Liver (tissue), 9 donors: ENCODE measurements around the gene ENOX1. TPM values are rescaled to one million over a fixed set of nuclear protein-coding genes. Genes with fewer than 3 reads are reported as not detected.
"Not testable (repeated sequence)": the region's sequence is repeated elsewhere in the genome, so short reads cannot be mapped to it uniquely, and the experiment has no call there.

Experiments
- DNase-seq: peaks from one replicate; pipeline ENCODE4 v3.0.0-alpha.2; 2017; ENCODE audit warnings: low spot score
- H3K27ac ChIP-seq, 2 donors: one replicate each; pipeline ENCODE4 v1.7.0; 2013; ENCODE audit warnings: inconsistent platforms in 2 of 2, low read length in 2 of 2, control low read depth in 1 of 2, low read depth in 1 of 2, mild to moderate bottlenecking in 1 of 2
- H3K27me3 ChIP-seq, 4 donors: one replicate each; pipeline versions ENCODE4 v1.6.1 to v1.7.0; 2013; ENCODE audit warnings: low read length in 3 of 4, inconsistent platforms in 1 of 4, mild to moderate bottlenecking in 1 of 4, moderate library complexity in 1 of 4; ENCODE audit not compliant: control insufficient read depth in 4 of 4, insufficient read depth in 4 of 4
- H3K36me3 ChIP-seq, 4 donors: one replicate each; pipeline versions ENCODE4 v1.6.1 to v1.7.0; 2013; ENCODE audit warnings: low read length in 3 of 4, mild to moderate bottlenecking in 3 of 4, low read depth in 1 of 4, moderate library complexity in 1 of 4; ENCODE audit not compliant: control insufficient read depth in 4 of 4, insufficient read depth in 3 of 4
- H3K4me1 ChIP-seq, 4 donors: one replicate each; pipeline versions ENCODE4 v1.6.1 to v1.7.0; 2013; ENCODE audit warnings: low read length in 3 of 4, mild to moderate bottlenecking in 3 of 4, moderate library complexity in 1 of 4; ENCODE audit not compliant: control insufficient read depth in 4 of 4, insufficient read depth in 4 of 4
- H3K4me3 ChIP-seq, 3 donors: one replicate each; pipeline versions ENCODE4 v1.6.1 to v1.7.0; 2013; ENCODE audit warnings: low read length in 3 of 3, control low read depth in 1 of 3, low read depth in 1 of 3, mild to moderate bottlenecking in 1 of 3
- H3K9ac ChIP-seq, 2 donors: one replicate each; pipeline ENCODE4 v1.7.0; 2013; ENCODE audit warnings: low read length in 2 of 2, mild to moderate bottlenecking in 2 of 2, moderate library complexity in 2 of 2, control low read depth in 1 of 2, low read depth in 1 of 2
- H3K9me3 ChIP-seq, 4 donors: one replicate each; pipeline versions ENCODE4 v1.6.1 to v1.7.0; 2013; ENCODE audit warnings: low read length in 3 of 4; ENCODE audit not compliant: control insufficient read depth in 4 of 4
- ATF3 ChIP-seq: IDR thresholded peaks from 2 replicates; pipeline ENCODE4 v1.6.1; 2016; ENCODE audit warnings: antibody characterized with exemption
- CTCF ChIP-seq: fragments of 150-350 bp; IDR thresholded peaks from 2 replicates; pipeline ENCODE4 v1.5.1; 2017; ENCODE audit warnings: improper control_type of control experiment, low read depth, low read length; ENCODE audit not compliant: missing input control
- EGR1 ChIP-seq, 2 donors: IDR thresholded peaks; 2 replicates each; pipeline ENCODE4 v1.6.1; 2016 to 2018; ENCODE audit warnings: antibody characterized with exemption in 2 of 2, low read depth in 2 of 2
- FOXA1 ChIP-seq: IDR thresholded peaks from 2 replicates; pipeline ENCODE4 v1.6.1; 2016; ENCODE audit warnings: antibody characterized with exemption
- FOXA2 ChIP-seq: IDR thresholded peaks from 2 replicates; pipeline ENCODE4 v1.6.1; 2016; ENCODE audit warnings: antibody characterized with exemption
- GABPA ChIP-seq, 2 donors: IDR thresholded peaks in 1 of 2; conservative IDR thresholded peaks in 1 of 2; 2 replicates each; pipeline ENCODE4 v1.6.1; 2016; ENCODE audit warnings: antibody characterized with exemption in 2 of 2, mild to moderate bottlenecking in 1 of 2, moderate library complexity in 1 of 2
- HNF4A ChIP-seq, 2 donors: conservative IDR thresholded peaks; 2 replicates each; pipeline ENCODE4 v1.6.1; 2016; ENCODE audit warnings: antibody characterized with exemption in 2 of 2, mild to moderate bottlenecking in 2 of 2
- HNF4G ChIP-seq: IDR thresholded peaks from 2 replicates; pipeline ENCODE4 v1.6.1; 2016; ENCODE audit warnings: antibody characterized with exemption
- JUND ChIP-seq, 2 donors: IDR thresholded peaks; 2 replicates each; pipeline ENCODE4 v1.6.1; 2016; ENCODE audit warnings: antibody characterized with exemption in 2 of 2
- MAX ChIP-seq: IDR thresholded peaks from 2 replicates; pipeline ENCODE4 v1.6.1; 2016; ENCODE audit warnings: antibody characterized with exemption
- NR2F2 ChIP-seq: IDR thresholded peaks from 2 replicates; pipeline ENCODE4 v1.6.1; 2016; ENCODE audit warnings: antibody characterized with exemption
- RAD21 ChIP-seq, 2 donors: IDR thresholded peaks; 2 replicates each; pipeline ENCODE4 v1.6.1; 2016; ENCODE audit warnings: antibody characterized with exemption in 2 of 2, mild to moderate bottlenecking in 2 of 2
- REST ChIP-seq: IDR thresholded peaks from 2 replicates; pipeline ENCODE4 v1.6.1; 2016; ENCODE audit warnings: antibody characterized with exemption, mild to moderate bottlenecking
- RXRA ChIP-seq, 2 donors: IDR thresholded peaks; 2 replicates each; pipeline ENCODE4 v1.6.1; 2017 to 2018; ENCODE audit warnings: antibody characterized with exemption in 2 of 2, mild to moderate bottlenecking in 1 of 2
- SP1 ChIP-seq: IDR thresholded peaks from 2 replicates; pipeline ENCODE4 v1.6.1; 2018; ENCODE audit warnings: antibody characterized with exemption, mild to moderate bottlenecking
- TAF1 ChIP-seq: conservative IDR thresholded peaks from 2 replicates; pipeline ENCODE4 v1.6.1; 2016; ENCODE audit warnings: antibody characterized with exemption, mild to moderate bottlenecking
- YY1 ChIP-seq: IDR thresholded peaks from 2 replicates; pipeline ENCODE4 v1.6.1; 2016; ENCODE audit warnings: antibody characterized with exemption, mild to moderate bottlenecking
- WGBS: extraction: QIAGEN DNeasy Blood & Tissue Kit; methylation state at CpG from one replicate; pipeline ENCODE4 v1.1.7; 2013; 5-methylcytosine and 5-hydroxymethylcytosine counted together
- polyA plus RNA-seq, 2 donors: library from polyadenylated mRNA; stranded (reverse) in 1 of 2; unstranded in 1 of 2; fragments of 200-250 nt in 1 of 2; fragments of >200 nt in 1 of 2; fragmentation: Nextera tagmentation in 1 of 2; extraction: Ambion mirVana in 1 of 2; gene quantifications; one replicate each; pipeline versions ENCODE4 v1.2.1 to v1.2.3, GENCODE V29; 2013 to 2015
- total RNA-seq, 2 donors: library from RNA; depleted of rRNA; stranded (reverse); fragments of >200 nt; gene quantifications; one replicate each; pipeline ENCODE4 v1.2.3, GENCODE V29; 2014
- donor health status: healthy.
- donor health status: healthy.
- donor health status: healthy.
- donor health status: healthy.
- donor health status: healthy.

The ENOX1 gene
- total and polyA plus RNA-seq, 4 donors = 0.02 to 0.33 (median 0.08) TPM; not detected in 1

GRCh38 chr13:43353631-43354030, 433.1 kb downstream of the ENOX1 start:
- no peak for DNase-seq
- Histone ChIP-seq H3K4me1 (no peaks in the 10 kb centered on the region), H3K27me3 (no peaks in the 10 kb centered on the region), H3K4me3 (no peak overlapping the region), H3K9ac (no peak overlapping the region), H3K27ac (no peak overlapping the region), H3K36me3 (no peaks in the 10 kb centered on the region), H3K9me3 (no peaks in the 10 kb centered on the region)
- no peak for TF ChIP-seq RXRA (IDR thresholded peaks at IDR 0.05)
- no peak for TF ChIP-seq ATF3
- TF ChIP-seq SP1 = no peak
- WGBS = 95% methylated on average over 4 of the region's 4 CpGs

- not testable (repeated sequence) for H3K9ac ChIP-seq, H3K9me3 ChIP-seq, H3K4me1 ChIP-seq, H3K27me3 ChIP-seq, DNase-seq, H3K27ac ChIP-seq, H3K4me3 ChIP-seq, H3K36me3 ChIP-seq
- 89% methylated on average over 3 of the region's 3 CpGs for WGBS
Measured at GRCh38 chr13:43351612-43352011, 435.2 kb downstream of the ENOX1 start.

- Histone ChIP-seq H3K4me3 (no peak overlapping the region), H3K9me3 (no peaks in the 10 kb centered on the region), H3K27me3 (no peaks in the 10 kb centered on the region), H3K27ac (no peak overlapping the region), H3K4me1 (no peaks in the 10 kb centered on the region), H3K36me3 (no peaks in the 10 kb centered on the region), H3K9ac (no peak overlapping the region)
- no peak for DNase-seq
- WGBS = 80% methylated on average over 4 of the region's 4 CpGs
- no peak for TF ChIP-seq GABPA (IDR thresholded peaks at IDR 0.05 in 1 of 2, conservative IDR thresholded peaks at IDR 0.05 in 1 of 2)
- no peak for TF ChIP-seq FOXA2
Measured at GRCh38 chr13:43348397-43348796, 438.4 kb downstream of the ENOX1 start.

GRCh38 chr13:43347877-43348276, 438.9 kb downstream of the ENOX1 start:
- Histone ChIP-seq H3K9me3 (no peaks in the 10 kb centered on the region), H3K4me3 (no peak overlapping the region), H3K36me3 (no peaks in the 10 kb centered on the region), H3K27me3 (no peaks in the 10 kb centered on the region), H3K9ac (no peak overlapping the region), H3K4me1 (no peaks in the 10 kb centered on the region), H3K27ac (no peak overlapping the region)
- WGBS = 86% methylated on average over 10 of the region's 10 CpGs
- DNase-seq = no peak
- TF ChIP-seq FOXA1 = no peak
- no peak for TF ChIP-seq REST
- no peak for TF ChIP-seq RXRA (IDR thresholded peaks at IDR 0.05)
- no peak for TF ChIP-seq CTCF
- TF ChIP-seq FOXA2 = no peak
- TF ChIP-seq JUND (IDR thresholded peaks at IDR 0.05) = no peak
- no peak for TF ChIP-seq RAD21 (IDR thresholded peaks at IDR 0.05)
- TF ChIP-seq HNF4G = no peak
- no peak for TF ChIP-seq EGR1 (IDR thresholded peaks at IDR 0.05; ENCODE audit: low read depth in 2 of 2)
- TF ChIP-seq TAF1 = no peak
- no peak for TF ChIP-seq ATF3
- TF ChIP-seq NR2F2 = no peak
- no peak for TF ChIP-seq HNF4A (conservative IDR thresholded peaks at IDR 0.05)
- no peak for TF ChIP-seq YY1
- no peak for TF ChIP-seq MAX
